Esophagus (tissue), 2 donors: ENCODE results near the gene MAPKAPK3. TPM values are rescaled to one million over a fixed set of nuclear protein-coding genes. Genes with fewer than 3 reads are reported as not detected.
"Not testable (repeated sequence)": the region's sequence is repeated elsewhere in the genome, so short reads cannot be mapped to it uniquely, and the experiment has no call there.

Experiments used
- H3K27ac ChIP-seq, 2 donors: one replicate each; pipeline ENCODE4 v1.5.1; 2013; ENCODE audit warnings: low read depth in 2 of 2, mild to moderate bottlenecking in 2 of 2, inconsistent platforms in 1 of 2, low read length in 1 of 2, moderate library complexity in 1 of 2
- H3K27me3 ChIP-seq, 2 donors: one replicate each; pipeline ENCODE4 v1.6.1; 2013; ENCODE audit warnings: low read length in 2 of 2, control low read depth in 1 of 2, mild to moderate bottlenecking in 1 of 2; ENCODE audit not compliant: insufficient read depth in 2 of 2, control insufficient read depth in 1 of 2
- H3K36me3 ChIP-seq, 2 donors: one replicate each; pipeline ENCODE4 v1.6.1; 2013; ENCODE audit warnings: low read length in 1 of 2; ENCODE audit not compliant: control insufficient read depth in 2 of 2, insufficient read depth in 2 of 2
- H3K4me1 ChIP-seq, 2 donors: one replicate each; pipeline ENCODE4 v1.6.1; 2013; ENCODE audit warnings: low read length in 1 of 2; ENCODE audit not compliant: control insufficient read depth in 2 of 2, insufficient read depth in 2 of 2
- H3K4me3 ChIP-seq, 2 donors: one replicate each; pipeline ENCODE4 v1.5.1; 2013; ENCODE audit warnings: low read length in 2 of 2, mild to moderate bottlenecking in 2 of 2, low read depth in 1 of 2, moderate library complexity in 1 of 2
- H3K9me3 ChIP-seq, 2 donors: one replicate each; pipeline ENCODE4 v1.6.1; 2013; ENCODE audit warnings: mild to moderate bottlenecking in 2 of 2, low read depth in 1 of 2, low read length in 1 of 2, moderate library complexity in 1 of 2; ENCODE audit not compliant: control insufficient read depth in 2 of 2, insufficient read depth in 1 of 2
- WGBS, 2 donors: extraction: QIAGEN DNeasy Blood & Tissue Kit; methylation state at CpG; one replicate each; pipeline ENCODE4 v1.1.7; 2013; 5-methylcytosine and 5-hydroxymethylcytosine counted together
- polyA plus RNA-seq, 2 donors: library from polyadenylated mRNA; stranded (reverse); fragments of 200-250 nt; gene quantifications; one replicate each; pipeline ENCODE4 v1.2.3, GENCODE V29; 2013
- donor health status: healthy with polysubstance abuse.
- donor health status: Bipolar disorder and iron deficiency.

MAPKAPK3 gene
- polyA plus RNA-seq, 2 donors: 33.8 to 39.1 TPM

DNA sequence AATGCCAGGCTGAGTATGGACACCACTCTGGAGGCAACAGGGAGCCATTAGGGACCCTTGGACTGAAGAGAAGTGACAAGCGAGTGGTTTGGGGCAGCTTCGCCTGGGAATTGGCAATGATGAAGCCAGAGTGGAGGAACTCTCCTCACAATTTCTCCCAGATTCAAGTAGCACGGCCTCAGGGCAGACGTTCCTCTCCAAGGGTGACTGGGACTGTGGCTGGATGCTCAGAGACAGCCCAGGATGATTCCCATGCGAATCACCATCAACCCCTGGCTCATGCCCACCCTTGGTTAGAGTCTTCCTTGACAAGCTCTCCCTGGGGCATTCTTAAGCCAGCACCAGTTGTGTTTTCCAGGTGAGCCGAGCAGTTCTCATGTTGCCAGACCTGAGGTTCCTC is 41.5 kb downstream of the MAPKAPK3 start:
- WGBS, 2 donors: 84 to 90% methylated on average over 6 of the region's 6 CpGs
- H3K4me1 ChIP-seq: no peaks in the 10 kb centered on the region
- no peaks in the 10 kb centered on the region for H3K36me3 ChIP-seq
- no peak overlapping the region for H3K27ac ChIP-seq
- H3K4me3 ChIP-seq: no peak overlapping the region
- H3K9me3 ChIP-seq: no peaks in the 10 kb centered on the region
- no peaks in the 10 kb centered on the region for H3K27me3 ChIP-seq

DNA sequence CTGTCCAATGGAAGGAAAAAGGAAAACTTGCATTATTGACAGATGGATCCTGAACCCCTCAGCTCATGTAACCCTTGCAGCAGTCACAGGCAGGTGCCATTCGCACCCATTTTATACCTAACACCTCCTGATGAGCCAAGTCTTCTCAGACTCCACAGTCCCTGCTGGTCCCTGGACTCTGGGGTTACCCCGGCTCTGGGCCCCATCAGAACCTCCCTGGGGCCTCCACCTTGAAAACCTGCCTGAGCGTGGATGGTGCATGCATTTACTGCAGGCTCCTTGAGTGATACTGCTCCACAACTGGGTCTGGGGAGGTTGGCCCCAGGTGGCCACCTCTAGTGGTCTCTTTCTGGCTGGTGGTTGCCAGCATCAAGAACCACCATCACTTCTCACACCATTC is 41.9 kb downstream of the MAPKAPK3 start:
- Histone ChIP-seq H3K9me3 (no peaks in the 10 kb centered on the region), H3K36me3 (no peaks in the 10 kb centered on the region), H3K4me1 (no peaks in the 10 kb centered on the region), H3K27ac (no peak overlapping the region), H3K27me3 (no peaks in the 10 kb centered on the region), H3K4me3 (no peak overlapping the region)
- WGBS, 2 donors: 82 to 92% methylated on average over 3 of the region's 3 CpGs

DNA sequence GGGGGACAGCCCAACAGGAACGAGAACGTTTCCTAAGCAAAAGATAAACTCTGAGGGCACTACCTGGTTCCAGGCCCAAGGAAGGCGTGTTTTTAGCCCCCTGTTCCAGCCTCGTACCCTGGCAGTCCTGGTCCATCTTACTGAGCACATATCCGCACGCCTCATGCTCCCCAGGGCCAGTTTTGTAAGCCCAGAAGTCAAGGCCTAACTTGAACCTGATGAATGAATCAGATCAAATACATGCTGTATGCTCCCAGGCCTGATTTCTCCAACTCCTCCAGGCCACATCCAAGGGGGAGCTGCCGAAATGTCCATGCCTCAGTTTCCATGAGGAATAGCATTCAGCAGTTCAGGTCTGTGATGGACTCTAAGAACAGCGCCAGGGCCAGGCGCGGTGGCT is 43.4 kb downstream of the MAPKAPK3 start:
- Histone ChIP-seq H3K4me1 (no peaks in the 10 kb centered on the region), H3K4me3 (no peak overlapping the region), H3K9me3 (no peaks in the 10 kb centered on the region), H3K27me3 (no peaks in the 10 kb centered on the region), H3K27ac (no peak overlapping the region), H3K36me3 (no peaks in the 10 kb centered on the region)
- 87 to 91% methylated on average over 10 of the region's 10 CpGs for WGBS, 2 donors

GRCh38 chr3:50661321-50661837 is 44.4 kb downstream of the MAPKAPK3 start:
- H3K36me3 ChIP-seq: no peaks in the 10 kb centered on the region
- no peaks in the 10 kb centered on the region for H3K27me3 ChIP-seq
- H3K4me3 ChIP-seq: no peak overlapping the region
- H3K9me3 ChIP-seq: no peaks in the 10 kb centered on the region
- H3K27ac ChIP-seq: no peak overlapping the region
- 76 to 78% methylated on average over 6 of the region's 6 CpGs for WGBS, 2 donors
- H3K4me1 ChIP-seq: no peaks in the 10 kb centered on the region

- Histone ChIP-seq H3K4me1 (no peaks in the 10 kb centered on the region), H3K36me3 (no peaks in the 10 kb centered on the region), H3K4me3 (no peak overlapping the region), H3K27ac (no peak overlapping the region), H3K27me3 (no peaks in the 10 kb centered on the region), H3K9me3 (no peaks in the 10 kb centered on the region)
- 38 to 39% methylated on average over 2 of the region's 2 CpGs for WGBS, 2 donors
Measured at GRCh38 chr3:50662408-50662807, 45.5 kb downstream of the MAPKAPK3 start.

DNA sequence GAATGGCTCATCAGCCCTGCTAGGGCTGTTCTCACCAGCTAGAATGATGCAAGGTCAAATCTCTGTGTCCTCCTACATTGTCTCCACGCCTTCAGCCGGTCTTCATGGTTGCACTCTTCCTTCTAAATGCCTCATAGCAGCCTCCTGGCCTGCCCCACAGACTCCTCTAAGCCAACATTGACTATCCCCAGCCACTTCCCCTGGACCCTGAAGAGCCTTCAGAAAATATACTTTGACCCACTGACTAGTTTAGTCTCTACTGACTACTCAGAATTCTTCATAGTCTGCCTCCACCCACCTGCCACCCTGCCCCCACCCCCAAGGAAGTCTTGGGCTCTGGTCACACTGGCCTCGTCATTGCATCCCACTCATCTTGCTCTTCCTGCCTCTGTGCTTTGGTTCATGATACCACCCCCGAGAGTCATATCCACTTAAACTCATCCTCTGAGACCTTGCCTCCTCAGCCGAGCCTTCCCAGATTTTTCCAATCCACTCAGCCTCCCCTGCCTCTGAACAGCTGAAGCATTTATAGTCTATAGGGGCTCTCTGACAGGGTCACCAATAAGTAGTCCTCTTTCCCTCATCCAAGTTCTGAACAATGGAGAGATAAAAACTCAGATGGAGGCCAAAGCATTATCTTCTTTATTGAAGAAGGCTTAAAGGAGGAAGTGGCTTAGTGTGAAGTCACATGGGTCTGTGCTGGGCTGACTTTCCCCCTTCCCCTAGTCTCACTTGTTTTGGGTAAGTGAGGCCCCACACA is 48.3 kb downstream of the MAPKAPK3 start:
- H3K9me3 ChIP-seq: no peaks in the 10 kb centered on the region
- 81 to 84% methylated on average over 5 of the region's 5 CpGs for WGBS, 2 donors

DNA sequence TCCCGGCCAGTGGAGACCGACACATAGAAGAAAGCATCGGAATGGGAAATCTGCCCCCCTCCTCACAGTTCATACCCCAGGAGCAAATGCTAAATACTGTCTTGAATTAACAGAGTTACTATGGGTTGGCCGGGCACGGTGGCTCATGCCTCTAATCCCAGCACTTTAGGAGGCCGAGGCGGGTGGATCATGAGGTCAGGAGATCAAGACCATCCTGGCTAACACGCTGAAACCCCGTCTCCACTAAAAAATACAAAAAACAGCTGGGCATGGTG is 48.8 kb downstream of the MAPKAPK3 start:
- H3K36me3 ChIP-seq, H3K27ac ChIP-seq, H3K27me3 ChIP-seq, H3K4me1 ChIP-seq, H3K4me3 ChIP-seq, H3K9me3 ChIP-seq: not testable (repeated sequence)
- 86 to 87% methylated on average over 9 of the region's 9 CpGs for WGBS, 2 donors

More for the DNA sequence above, 48.3 kb downstream of the MAPKAPK3 start:
- Histone ChIP-seq H3K27ac (no peak overlapping the region), H3K27me3 (no peaks in the 10 kb centered on the region), H3K36me3 (no peaks in the 10 kb centered on the region), H3K4me3 (no peak overlapping the region), H3K4me1 (no peaks in the 10 kb centered on the region)

- Histone ChIP-seq H3K9me3 (no peaks in the 10 kb centered on the region), H3K4me1 (no peaks in the 10 kb centered on the region), H3K36me3 (no peaks in the 10 kb centered on the region), H3K4me3 (no peak overlapping the region), H3K27ac (no peak overlapping the region), H3K27me3 (no peaks in the 10 kb centered on the region)
- 26 to 34% methylated on average over 1 of the region's 1 CpG for WGBS, 2 donors
Measured at GRCh38 chr3:50666837-50667236, 49.9 kb downstream of the MAPKAPK3 start.

- 73 to 75% methylated on average over 4 of the region's 4 CpGs for WGBS, 2 donors
Measured at GRCh38 chr3:50671331-50671730, 54.4 kb downstream of the MAPKAPK3 start.

DNA sequence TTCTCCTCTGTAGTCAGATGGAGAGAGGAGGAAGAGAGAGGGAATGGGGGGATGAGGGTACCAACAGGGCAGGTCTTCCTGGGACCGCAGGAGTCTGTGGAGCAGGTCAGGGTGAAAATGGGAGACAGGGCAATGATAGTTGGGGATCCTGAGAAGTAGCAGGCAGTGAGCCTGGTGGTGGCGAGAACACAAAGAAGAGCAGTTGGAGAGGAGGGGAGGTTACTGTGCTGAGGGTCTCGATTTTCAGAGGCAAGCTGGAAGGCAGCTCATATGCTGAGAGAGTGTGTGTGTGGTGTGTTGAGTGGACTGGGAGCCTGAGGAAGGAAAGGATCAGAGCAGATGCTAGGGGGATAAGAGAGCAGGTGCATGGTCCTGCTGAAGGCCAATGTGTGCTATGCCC is 55.7 kb downstream of the MAPKAPK3 start:
- H3K9me3 ChIP-seq: no peaks in the 10 kb centered on the region
- H3K4me3 ChIP-seq: no peak overlapping the region
- WGBS, 2 donors: 83 to 86% methylated on average over 3 of the region's 3 CpGs
- no peak overlapping the region for H3K27ac ChIP-seq
- no peaks in the 10 kb centered on the region for H3K36me3 ChIP-seq
- peaks cover 2 to 7% of the 10 kb centered on the region in 2 donors for H3K27me3 ChIP-seq
- H3K4me1 ChIP-seq: no peaks in the 10 kb centered on the region

More at GRCh38 chr3:50671331-50671730, 54.4 kb downstream of the MAPKAPK3 start:
- Histone ChIP-seq H3K4me3 (no peak overlapping the region), H3K27ac (no peak overlapping the region), H3K36me3 (no peaks in the 10 kb centered on the region), H3K4me1 (no peaks in the 10 kb centered on the region), H3K27me3 (peaks cover under 1 to 7% of the 10 kb centered on the region in 2 donors), H3K9me3 (no peaks in the 10 kb centered on the region)
